ENCODE results near the gene TNFSF8.

DNA sequence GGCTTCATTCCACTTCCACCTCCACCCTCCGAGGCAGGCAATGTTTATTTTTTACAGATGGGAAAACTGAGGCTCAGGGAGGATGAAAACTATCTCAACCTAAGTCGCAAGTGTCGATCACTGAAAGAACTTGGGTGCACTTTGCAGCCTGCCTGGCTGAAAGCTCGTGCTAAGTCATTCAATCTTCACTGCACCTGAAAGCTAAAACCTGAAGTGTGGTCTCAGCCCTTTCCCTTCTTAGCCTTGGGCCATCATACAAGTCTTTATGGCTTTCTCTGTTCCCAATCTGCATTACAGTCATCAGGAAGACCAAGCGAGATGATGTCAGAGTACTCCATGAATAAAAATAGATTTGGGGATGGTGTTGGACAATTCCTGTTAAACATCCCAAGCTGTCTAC, 1.0 kb upstream of the TNFSF8 start:
- TF ChIP-seq, protein P1, sequence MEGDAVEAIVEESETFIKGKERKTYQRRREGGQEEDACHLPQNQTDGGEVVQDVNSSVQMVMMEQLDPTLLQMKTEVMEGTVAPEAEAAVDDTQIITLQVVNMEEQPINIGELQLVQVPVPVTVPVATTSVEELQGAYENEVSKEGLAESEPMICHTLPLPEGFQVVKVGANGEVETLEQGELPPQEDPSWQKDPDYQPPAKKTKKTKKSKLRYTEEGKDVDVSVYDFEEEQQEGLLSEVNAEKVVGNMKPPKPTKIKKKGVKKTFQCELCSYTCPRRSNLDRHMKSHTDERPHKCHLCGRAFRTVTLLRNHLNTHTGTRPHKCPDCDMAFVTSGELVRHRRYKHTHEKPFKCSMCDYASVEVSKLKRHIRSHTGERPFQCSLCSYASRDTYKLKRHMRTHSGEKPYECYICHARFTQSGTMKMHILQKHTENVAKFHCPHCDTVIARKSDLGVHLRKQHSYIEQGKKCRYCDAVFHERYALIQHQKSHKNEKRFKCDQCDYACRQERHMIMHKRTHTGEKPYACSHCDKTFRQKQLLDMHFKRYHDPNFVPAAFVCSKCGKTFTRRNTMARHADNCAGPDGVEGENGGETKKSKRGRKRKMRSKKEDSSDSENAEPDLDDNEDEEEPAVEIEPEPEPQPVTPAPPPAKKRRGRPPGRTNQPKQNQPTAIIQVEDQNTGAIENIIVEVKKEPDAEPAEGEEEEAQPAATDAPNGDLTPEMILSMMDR (IDR thresholded peaks at IDR 0.05 in 4 of 5, conservative IDR thresholded peaks at IDR 0.05 in 1 of 5), result no peak
- no peak for TF ChIP-seq POLR2A (IDR thresholded peaks at IDR 0.05)
